EH (cell line): ENCODE data around the gene PDGFC.

Experiments used
- DNase-seq: peaks from one replicate; pipeline ENCODE4 v3.0.0-alpha.2; 2015; ENCODE audit warnings: low read depth

The PDGFC gene, protein sequence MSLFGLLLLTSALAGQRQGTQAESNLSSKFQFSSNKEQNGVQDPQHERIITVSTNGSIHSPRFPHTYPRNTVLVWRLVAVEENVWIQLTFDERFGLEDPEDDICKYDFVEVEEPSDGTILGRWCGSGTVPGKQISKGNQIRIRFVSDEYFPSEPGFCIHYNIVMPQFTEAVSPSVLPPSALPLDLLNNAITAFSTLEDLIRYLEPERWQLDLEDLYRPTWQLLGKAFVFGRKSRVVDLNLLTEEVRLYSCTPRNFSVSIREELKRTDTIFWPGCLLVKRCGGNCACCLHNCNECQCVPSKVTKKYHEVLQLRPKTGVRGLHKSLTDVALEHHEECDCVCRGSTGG

DNA sequence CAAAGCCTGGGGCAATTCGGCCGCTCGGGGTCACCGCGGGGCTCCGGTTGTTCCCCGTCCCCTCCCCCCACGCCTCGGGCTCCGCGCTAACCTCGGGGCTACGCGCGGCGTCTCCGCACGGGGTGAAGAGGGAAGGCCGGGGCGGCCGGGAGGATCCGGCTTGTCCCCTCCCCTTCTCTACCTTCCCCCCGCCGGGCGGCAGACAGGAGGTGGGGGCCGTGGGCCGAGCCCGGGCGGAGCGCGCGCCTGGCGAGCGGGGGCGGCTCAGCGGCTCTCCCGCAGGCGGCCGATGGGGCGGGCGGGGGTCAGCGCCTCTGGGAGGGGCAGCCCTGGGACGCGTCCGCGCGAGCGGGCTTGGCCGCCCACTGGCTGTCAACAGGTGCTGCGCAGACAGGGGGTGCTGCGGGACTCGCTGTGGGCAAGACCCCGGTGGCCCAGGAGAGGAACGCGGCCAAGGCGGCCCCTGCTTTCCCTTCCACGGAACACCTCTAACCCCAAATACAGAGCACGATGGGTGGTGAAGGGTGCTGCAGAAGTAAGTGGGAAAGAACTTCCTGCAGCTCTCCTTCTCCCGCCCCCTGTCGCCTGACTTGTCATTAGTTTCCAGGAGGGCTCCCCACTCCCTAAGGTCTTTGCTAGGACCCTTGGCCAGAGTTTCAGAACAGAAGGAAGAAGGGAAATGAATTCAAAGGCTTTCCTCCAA, at the start of gene PDGFC:
Gene PDGFC (minus strand): TSS at position 124 of the 703 bp plus-strand sequence. CDS start 896 bp downstream, outside the sequence.
- peak; percentile 65 for DNase-seq

DNA sequence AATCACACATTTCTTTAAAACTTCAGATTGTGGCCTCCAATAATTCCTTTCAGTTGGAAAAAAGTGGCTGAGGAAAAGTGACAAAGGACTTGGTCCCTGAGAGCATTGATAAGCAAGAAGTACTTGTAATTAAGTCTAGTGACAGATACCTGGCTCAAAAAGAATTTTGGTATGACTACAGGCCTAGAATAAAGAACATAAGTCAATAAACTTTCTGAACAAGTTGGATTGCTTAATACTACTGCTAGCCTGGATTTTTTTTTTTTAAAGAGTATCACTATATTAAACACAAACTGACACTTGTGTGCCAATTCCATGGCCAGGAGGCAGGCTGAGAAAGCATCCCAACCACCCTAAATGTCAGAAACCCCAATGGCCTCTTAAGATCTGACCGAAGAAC, 49.3 kb upstream of the PDGFC start:
- no peak for DNase-seq

DNA sequence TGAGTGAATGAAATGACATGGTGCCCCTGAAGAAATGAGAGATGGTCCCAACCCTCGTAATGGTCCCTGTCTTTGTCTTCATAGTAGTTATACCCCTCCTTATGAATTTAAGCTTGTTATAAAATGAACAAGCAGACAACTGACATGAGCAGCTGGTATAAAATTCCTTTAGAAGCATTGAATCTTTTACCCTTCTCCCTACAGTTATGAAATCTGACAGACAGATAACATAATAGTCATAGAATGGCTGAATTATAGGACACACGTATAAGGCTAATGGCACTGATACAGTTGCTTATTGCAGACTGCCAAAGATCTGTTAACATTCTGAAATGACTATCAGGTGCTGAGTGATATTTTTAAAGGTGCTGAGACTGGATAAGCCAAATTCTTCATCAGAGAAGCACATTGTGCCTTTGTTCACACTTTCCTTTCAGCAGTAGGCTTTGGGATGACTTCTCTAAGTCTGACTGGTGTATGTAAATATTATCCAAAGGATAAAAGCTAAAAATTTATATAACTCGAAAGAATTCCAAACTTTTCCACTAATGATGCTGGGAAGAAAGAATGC, 47.4 kb upstream of the PDGFC start:
- DNase-seq = no peak

DNA sequence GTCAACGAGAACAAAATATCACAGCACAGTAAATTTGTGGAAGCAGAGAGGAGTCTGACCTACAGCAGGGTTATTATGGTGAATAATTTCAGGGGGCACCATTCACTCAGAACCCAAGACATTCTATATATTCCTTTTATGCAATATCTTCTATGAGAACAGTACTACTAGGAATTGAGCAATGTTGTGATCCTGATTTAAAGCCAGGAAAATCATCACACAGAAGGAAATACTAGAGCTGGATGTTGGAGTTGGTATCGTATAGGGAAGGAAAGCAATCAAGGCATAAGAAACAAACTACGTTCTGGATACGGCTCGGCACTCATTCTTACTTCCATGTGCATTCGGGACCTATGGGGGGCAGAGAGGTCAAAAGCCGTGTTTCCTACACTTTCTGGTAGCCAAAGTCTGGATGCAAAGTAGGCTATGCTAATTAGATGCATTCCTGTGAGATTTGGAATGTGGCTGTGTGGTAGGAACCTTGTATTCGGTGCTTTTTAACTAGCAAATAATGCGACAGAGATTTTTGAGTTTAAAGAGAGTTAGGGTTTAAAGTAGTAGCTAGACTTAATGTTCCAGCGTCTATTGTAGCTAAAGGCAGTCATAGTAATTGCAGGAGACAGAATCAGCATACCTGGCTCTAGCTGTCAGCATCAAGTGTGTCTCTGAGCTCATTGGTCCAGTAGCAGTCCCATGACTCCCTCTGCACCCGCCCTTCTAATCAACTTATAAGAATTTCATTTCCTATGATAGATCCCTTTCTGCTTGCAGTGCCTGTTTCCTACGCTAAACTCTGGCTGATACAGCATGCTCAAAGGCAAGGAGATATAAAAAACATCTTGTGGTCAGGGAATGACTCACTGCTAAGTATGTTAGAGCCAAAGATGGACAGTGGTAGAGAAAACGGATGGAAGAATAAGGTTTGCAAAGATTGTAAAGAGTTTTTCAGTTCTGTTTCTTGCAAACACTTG, 43.3 kb upstream of the PDGFC start:
- DNase-seq = peak; percentile 90

DNA sequence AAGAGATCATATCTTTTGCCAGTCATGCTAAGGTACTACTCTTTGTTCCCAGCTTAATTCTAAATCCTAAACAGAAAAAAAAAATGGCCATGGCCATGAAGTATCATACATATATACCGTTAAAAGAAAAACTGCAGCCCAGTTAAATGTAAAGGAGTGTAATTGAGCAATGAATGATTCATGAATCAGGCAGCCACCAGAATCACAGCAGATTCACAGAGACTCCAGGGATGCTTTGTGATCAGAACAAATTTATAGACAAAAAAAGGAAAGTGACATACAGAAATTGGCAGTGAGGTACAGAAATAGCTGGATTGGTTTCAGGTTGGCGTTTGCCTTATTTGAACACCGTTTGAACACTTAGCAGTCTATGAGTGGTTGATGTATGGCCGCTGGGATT, 42.1 kb upstream of the PDGFC start:
- peak; percentile 57 for DNase-seq

DNA sequence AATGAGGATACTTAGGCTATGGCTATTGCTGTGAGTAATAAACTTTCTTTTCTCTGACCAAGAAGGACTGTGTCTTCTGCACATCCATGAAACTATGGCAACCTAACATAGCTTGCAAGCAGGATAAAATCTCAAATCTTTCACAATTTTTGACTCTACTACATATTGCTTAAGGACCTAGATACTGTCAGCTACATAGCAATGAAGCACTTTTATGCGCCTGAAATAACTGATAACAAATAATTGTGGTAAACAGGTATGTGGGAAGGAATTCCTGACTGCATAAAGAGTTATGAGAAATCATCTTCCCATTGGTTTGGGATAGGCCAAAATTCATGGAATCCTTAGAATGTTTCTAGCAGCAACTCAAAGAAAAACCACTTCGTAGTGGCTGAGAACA, 41.2 kb upstream of the PDGFC start:
- peak; percentile 87 for DNase-seq

DNA sequence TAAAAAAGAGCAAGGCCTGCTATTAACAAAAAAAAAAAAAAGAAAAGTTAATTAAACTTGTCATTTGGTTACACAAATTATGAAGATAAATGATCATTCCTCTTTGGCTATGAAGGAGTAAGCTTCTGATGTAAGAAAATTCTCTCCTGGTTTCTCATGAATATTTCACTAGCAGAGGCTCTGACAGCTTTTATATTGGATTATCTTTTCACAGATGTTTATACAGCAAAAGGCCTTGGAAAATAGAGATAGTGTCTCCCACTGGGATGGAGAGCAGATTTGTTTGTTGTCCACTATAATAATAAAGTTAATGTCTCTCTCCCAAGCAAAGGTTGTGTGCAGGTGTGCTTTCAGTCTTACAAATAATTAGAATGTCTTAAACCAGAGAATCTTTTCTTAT, 40.7 kb upstream of the PDGFC start:
- peak; percentile 6 for DNase-seq

DNA sequence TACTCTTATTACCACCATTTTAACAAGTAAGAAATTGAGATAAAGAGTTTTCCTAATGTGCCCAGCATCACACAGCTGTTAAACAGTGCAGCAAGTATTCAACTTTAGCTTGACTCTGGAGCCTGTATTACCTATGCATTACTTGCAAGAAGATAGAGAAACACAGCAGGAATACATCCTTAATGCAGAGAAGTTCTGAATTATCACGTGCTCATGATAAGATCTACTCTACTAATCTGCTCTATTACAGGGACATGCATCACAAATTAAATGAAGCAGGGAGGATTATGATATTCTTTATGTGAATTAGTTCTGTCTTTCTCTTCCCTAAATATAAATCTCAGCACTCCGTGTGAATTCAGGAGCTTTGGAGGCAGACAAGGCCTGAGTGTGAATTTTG, 39.0 kb upstream of the PDGFC start:
- DNase-seq = no peak

DNA sequence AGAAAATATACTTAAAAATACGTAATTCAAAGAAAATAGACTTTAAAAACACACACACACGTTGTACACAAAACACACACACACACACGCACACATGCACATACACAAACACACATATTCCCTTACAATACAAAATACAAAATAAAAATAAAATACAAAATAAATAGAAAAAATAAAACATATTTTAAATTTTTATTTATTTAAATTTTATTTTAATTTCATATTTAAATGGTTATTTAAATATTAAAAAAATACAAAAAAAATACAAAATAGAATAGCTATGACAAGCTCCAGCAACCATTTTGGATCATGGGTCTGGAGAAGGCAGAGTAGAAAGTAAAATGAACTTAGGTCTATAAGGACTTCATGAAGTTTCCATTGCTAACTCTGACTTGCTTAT, 34.2 kb upstream of the PDGFC start:
- no peak for DNase-seq

DNA sequence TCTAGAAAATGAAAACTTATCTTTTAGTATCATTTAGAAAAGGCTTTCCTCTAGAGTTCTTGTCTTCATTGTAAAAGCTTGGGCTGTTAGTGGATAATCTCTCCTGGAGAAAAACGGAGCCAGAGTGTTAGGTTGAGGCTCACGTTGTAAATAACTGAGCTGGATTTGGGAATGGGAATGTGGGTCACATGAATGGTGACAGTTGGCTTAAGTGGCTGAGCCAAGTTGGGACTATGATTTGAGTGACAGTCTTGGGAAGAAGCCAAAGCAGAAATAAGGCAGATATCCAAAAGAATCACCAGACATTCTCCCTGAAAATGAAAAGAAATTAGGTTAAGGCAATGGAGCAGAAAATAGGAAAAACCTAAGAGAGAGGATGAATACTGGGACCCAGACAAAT, 33.6 kb upstream of the PDGFC start:
- DNase-seq = no peak

DNA sequence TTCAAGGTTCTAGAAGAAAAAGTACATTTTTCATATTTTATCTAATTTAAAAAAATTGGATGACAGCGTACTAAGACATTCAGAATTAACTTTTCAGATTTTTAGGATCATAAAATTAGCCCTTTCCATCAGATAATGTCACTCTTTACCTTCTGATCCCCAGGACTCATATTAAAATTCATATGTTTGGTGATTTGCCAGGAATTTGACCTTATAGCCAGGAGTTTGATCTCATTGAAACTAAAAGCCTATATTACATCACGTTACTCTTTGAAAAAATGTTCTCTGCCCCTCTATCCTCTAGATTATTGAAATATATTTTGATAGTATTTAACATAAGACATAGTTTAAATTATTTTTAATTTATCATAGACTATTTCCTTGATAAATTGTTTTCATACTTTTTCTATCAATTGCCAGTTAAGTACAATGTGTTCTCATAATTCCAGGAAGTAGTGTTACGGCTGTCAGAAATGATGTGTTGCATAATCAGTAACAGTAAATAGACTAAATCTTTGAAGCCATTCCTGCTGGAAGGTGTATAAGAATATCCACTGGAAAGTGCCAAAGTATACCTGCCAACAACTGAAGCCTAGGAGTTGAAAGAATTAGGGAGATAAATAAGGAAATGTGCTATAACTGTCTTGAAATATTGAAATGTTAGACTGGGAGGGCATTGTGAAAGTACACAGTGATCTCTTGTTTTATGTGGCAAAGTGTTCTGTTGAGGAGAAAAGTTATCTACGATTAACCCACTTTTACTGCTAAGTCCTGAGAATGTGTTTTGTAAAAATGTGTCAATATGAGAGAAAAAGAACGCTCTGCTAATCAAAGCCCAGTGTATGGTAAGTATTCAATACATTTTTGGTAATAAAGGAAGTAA, 32.9 kb upstream of the PDGFC start:
- DNase-seq = no peak

DNA sequence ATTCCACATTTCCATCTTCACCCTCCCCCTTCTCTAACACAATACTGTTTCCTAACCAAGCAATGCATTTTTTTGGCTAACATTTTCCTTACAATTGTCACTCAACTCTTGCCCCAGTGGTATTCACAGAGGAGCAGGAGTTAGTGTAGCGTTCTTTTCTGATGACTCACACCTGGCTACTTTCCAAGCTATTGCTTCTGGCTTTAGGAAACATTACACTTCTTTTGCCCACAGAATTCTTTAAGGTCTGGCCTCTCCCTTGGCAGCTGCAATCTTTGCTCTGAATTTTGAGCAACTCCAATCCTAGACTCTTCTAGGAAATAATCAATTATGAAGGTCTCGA, 27.5 kb upstream of the PDGFC start:
- peak; percentile 99 for DNase-seq

DNA sequence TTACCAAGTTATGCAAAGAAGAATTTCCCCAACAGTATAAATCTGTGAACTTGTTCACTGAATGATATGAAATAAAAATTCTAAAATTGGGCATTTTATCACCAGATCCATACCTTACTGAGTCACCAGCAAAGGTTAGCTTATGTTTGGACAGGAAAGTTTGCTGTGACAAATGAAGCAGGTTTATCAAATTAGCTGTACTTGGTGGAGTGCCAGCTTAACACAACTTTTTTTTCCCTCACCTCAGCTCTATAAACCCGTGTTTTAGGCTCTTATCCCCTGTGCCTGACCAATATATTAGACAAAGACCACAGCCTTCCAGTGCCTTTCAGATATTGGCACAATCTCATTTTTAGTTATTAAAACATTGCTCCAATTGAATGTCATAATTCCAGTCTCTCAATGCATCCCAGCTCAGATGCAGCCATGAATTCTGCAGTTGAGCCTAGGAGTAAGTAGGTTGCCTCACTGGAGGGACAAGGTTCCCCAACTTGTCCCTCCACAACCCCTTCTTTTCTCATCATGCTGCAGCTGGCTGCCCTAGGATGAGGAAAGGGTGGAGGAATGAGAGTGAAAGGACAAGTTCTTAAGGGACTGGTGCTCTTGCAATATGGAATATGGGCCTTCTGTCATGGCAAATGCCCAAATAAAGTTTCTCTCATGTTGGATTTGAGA, 27.0 kb upstream of the PDGFC start:
- DNase-seq = no peak

DNA sequence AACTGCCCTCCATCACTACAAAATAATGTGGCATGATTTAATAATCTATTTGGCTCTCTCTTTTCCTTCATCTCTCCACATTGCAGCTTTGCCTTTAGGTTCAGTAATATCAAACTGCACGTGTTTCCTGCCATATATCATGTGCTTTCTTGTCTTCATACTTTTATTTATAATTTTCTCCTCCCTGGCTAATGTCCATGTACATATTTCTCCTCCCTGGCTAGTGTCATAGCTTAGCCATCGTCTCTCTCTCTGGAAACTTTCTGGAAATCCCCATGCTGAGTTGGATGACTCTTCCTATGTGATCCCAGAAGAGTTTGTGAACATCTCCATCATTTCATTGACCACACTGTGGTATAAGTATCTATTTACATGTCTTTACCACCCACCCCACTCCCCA, 21.3 kb upstream of the PDGFC start:
- peak; percentile 32 for DNase-seq

DNA sequence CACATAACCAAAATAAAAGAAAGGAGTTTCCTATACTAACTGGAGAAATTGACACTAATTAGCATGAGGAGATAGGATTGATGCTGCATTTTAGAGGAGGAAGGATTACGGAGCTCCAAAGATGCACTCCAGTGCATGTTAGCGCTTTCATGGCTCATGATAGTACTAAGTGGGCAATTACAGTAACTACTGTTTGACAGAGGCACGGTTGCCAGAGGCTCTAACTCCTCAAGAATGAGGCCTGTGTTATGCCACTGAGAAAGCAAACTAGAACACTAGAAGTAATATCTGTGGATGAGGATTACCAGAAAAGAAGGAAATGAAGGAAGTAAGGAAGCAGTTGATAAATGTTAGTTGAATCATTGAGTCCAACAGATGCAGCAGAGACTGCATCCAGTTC, 19.6 kb upstream of the PDGFC start:
- DNase-seq = no peak

DNA sequence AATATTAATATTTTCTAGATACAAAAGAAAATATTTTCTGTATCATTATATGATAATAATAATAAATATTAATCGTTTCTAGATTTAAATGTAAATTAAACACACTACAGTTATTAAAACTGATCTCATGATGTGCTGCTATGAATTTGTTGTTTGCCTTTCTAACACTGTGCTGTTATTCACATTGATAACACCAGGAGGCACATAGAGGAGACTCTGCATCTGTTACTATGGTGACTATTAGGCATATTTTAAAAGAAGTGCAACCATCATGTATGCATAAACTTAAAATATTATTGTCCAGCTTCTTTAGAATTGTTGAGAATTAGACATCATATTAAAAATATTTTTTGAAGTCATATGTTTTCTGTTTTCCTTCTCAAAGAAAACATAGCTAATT, 11.8 kb upstream of the PDGFC start:
- peak; percentile 46 for DNase-seq

DNA sequence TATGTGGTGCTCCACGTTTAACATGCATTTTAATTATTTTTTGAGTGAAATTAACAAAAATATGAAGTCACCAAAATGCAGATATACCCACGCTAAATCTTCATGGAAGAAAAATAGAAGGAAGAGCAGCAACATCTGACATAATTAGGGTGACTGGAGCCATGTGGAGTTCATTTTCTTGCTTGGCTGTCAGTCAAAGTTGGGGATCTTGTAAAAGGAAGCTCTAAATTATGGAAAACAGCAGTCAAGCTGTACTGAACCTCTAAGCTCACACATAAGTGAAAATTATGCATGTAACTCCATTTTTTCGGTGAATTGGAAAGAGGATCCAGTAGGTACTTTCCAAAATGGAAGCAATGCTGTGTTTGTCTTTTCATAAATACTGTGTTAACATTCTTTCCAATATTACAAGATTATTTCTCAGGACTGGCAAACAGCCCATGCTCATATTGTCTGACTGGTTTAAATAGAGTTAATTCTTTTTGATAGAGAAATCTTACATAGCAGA, 9.7 kb upstream of the PDGFC start:
- DNase-seq = peak; percentile 34

DNA sequence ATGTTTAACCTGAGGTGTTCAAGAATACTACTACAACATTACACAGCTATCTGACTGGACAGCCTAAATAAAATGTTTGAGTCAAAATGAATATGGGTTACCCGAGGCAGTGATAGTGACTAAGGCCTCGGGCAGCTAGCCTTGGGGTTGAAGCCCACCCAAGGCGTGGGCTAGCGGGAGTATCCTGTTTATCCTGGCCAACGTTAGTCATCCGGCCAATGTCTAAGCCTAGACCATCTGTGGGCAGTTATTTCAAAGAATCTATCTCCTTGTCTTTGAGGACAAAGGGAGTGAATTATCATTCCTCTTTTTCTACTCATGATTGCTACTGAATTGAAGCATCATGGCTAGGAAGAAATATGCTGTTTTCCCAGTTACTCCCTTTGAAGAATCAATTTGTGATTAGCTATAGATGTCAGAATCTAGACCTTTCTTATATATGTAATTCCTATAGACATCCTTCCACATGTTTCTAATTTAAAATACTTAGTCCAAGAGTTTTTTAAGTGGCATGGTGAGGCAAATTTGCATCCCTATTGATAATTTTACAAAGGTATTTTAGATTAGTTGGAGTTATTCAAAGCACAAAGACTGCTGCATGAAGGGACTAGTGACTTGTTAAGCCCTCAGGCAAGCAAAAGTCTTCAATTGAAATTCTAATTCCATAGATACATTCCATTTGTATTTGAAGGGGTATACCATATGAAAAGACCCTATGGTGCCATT, 6.0 kb upstream of the PDGFC start:
- peak; percentile 94 for DNase-seq

DNA sequence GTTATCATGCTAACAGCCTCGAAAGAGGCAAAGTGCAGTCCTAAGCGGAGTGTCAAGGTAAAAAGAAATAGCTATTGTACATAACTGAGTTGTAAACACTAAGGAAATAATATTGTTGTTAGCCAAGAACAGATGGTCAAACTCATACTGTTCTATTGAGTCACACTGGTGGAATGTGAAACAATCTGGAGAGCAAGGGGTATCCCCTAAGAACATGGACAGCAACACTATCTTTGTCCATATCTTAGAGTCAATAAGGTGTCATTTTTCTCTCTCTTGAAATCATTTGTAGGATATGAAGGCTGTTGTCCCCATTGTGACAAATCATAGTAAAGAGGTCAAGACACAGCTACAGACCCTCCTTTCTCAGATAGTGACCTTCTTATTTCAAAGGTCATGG, 4.5 kb upstream of the PDGFC start:
- peak; percentile 86 for DNase-seq

DNA sequence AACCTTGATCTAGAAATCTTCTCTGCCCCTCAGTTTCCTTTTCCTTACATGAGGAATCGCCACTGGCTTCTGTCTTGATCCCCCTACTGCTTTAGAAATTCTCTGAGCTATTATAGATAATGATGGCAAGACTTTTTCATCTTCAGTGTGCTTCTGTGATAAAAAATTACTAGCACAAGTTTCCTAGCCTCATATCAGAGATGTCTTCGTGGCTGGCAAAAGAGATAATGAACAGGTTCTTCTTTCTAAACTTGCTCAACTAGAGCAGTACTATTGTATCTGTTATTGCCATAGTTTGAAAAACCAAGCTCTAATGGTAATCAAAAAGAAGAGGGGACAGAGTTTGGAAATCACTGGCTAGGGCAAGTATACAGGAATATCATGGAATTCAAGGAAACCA, 4.1 kb upstream of the PDGFC start:
- DNase-seq = no peak
